NCI-H82 treated with DMSO at 0.1 percent for 48 hours (cell line): ENCODE results near the gene VASP.
A peak's percentile ranks its signal among the peaks of the same experiment; 100 is the strongest.

ENCODE experiments used
- DNase-seq: peaks from one replicate; lab custom pipeline; 2025; ENCODE audit not compliant: unreplicated experiment; lab: John Stamatoyannopoulos, UW

The VASP gene

GRCh38 chr19:45473682-45474605 is 33.3 kb upstream of the VASP start:
- DNase-seq, result no peak

GRCh38 chr19:45474606-45475521 is 32.4 kb upstream of the VASP start:
- no peak for DNase-seq

GRCh38 chr19:45475537-45476291 is 31.6 kb upstream of the VASP start:
- DNase-seq, result no peak

- DNase-seq, result no peak
These were observed 31.0 kb upstream of the VASP start for GRCh38 chr19:45476304-45476703.

- DNase-seq, result no peak
These were observed 30.1 kb upstream of the VASP start for GRCh38 chr19:45477186-45477585.

- DNase-seq, result no peak
These were observed 29.4 kb upstream of the VASP start for GRCh38 chr19:45477713-45478453.

- peak; percentile 92 for DNase-seq
These were observed 28.6 kb upstream of the VASP start for GRCh38 chr19:45478454-45479238.

- DNase-seq, result no peak
These were observed 24.2 kb upstream of the VASP start for GRCh38 chr19:45483033-45483432.

GRCh38 chr19:45484273-45484945 is 22.9 kb upstream of the VASP start:
- no peak for DNase-seq

- DNase-seq, result peak; percentile 93
These were observed 21.8 kb upstream of the VASP start for GRCh38 chr19:45485305-45486077.

GRCh38 chr19:45488708-45489107 is 18.6 kb upstream of the VASP start:
- DNase-seq, result no peak

- no peak for DNase-seq
These were observed 17.9 kb upstream of the VASP start for GRCh38 chr19:45489216-45489855.

GRCh38 chr19:45492137-45492626 is 15.1 kb upstream of the VASP start:
- DNase-seq, result no peak

GRCh38 chr19:45492627-45493470 is 14.4 kb upstream of the VASP start:
- peak; percentile 81 for DNase-seq

- no peak for DNase-seq
These were observed 12.9 kb upstream of the VASP start for GRCh38 chr19:45494261-45494916.

GRCh38 chr19:45495178-45495577 is 12.1 kb upstream of the VASP start:
- no peak for DNase-seq
